Heart right ventricle (tissue), 16 donors: ENCODE measurements around the gene TAB2. TPM values are rescaled to one million over a fixed set of nuclear protein-coding genes. Genes with fewer than 3 reads are reported as not detected.

ENCODE experiments used
- ATAC-seq, 8 donors: fragments of 200-7000 bp; cut with Tn5 transposase; one replicate each; pipeline ENCODE4 v1.9.1; 2020; ENCODE audit warnings: mild to moderate bottlenecking in 8 of 8, moderate library complexity in 8 of 8, moderate number of reproducible peaks in 1 of 8
- DNase-seq, 2 donors: peaks; one replicate each; pipeline ENCODE4 v3.0.0-alpha.2; 2020
- H3K27ac ChIP-seq, 10 donors: fragments of 200-600 bp; sonication (generic) in 2 of 10; one replicate each; pipeline versions ENCODE4 v1.5.0 to v1.8.0; 2020 to 2022; ENCODE audit warnings: mild to moderate bottlenecking in 3 of 10
- H3K27me3 ChIP-seq, 7 donors: fragments of 200-600 bp; one replicate each; pipeline ENCODE4 v1.8.0; 2021 to 2022; ENCODE audit warnings: mild to moderate bottlenecking in 2 of 7
- H3K36me3 ChIP-seq, 9 donors: fragments of 200-600 bp; sonication (generic) in 1 of 9; one replicate each; pipeline versions ENCODE4 v1.5.0 to v1.8.0; 2020 to 2022; ENCODE audit warnings: mild to moderate bottlenecking in 2 of 9
- H3K4me1 ChIP-seq, 9 donors: fragments of 200-600 bp; sonication (generic) in 1 of 9; one replicate each; pipeline versions ENCODE4 v1.5.0 to v1.8.0; 2020 to 2022; ENCODE audit warnings: mild to moderate bottlenecking in 4 of 9
- H3K4me3 ChIP-seq, 10 donors: fragments of 200-600 bp; sonication (generic) in 2 of 10; one replicate each; pipeline versions ENCODE4 v1.5.0 to v1.8.0; 2020 to 2022; ENCODE audit warnings: mild to moderate bottlenecking in 7 of 10, moderate library complexity in 2 of 10
- H3K9me3 ChIP-seq, 11 donors: fragments of 200-600 bp in 10 of 11; sonication (generic) in 2 of 11; one replicate each; pipeline versions ENCODE4 v1.5.0 to v1.8.0; 2013 to 2022; ENCODE audit warnings: mild to moderate bottlenecking in 2 of 11, control low read depth in 1 of 11, moderate library complexity in 1 of 11
- WGBS, 2 donors: extraction: QIAGEN DNeasy Blood & Tissue Kit; methylation state at CpG; one replicate each; pipeline ENCODE4 v1.1.7; 2013; ENCODE audit warnings: inconsistent platforms in 1 of 2; 5-methylcytosine and 5-hydroxymethylcytosine counted together
- intact Hi-C, 10 donors: fragments of 100-400 bp; cut with DNase I; formaldehyde crosslinking; loops; one replicate each; pipeline versions ENCODE4 v1.11.1 to v1.14.2; 2022
- polyA plus RNA-seq, 2 donors: library from polyadenylated mRNA; stranded (reverse); fragments of 200-250 nt; gene quantifications; one replicate each; pipeline ENCODE4 v1.2.3, GENCODE V29; 2013
- total RNA-seq, 10 donors: library from RNA; stranded (reverse); fragmentation: NEBNext Ultra II Directional in 3 of 10; extraction: Animal tissue kit (Norgen Biotek cat#: 25700) in 3 of 10; gene quantifications; one replicate each; pipeline versions ENCODE4 v1.2.1 to v1.2.4, GENCODE V29; 2021 to 2023
- TF ChIP-seq, protein P1 (sequence below), 9 donors: fragments of 200-600 bp; sonication (generic) in 2 of 9; IDR thresholded peaks; one replicate each; pipeline versions ENCODE4 v1.5.0 to v1.8.0; 2021 to 2022; ENCODE audit warnings: antibody characterized with exemption in 9 of 9, mild to moderate bottlenecking in 5 of 9, moderate library complexity in 1 of 9
- donor health status: Arrhythmogenic right ventricular cardiomyopathy.
- donor health status: ischemic (EF 13 %, LVEDD 7.1; RV severe dilation, severe dysfunction).
- donor health status: healthy with polysubstance abuse.
- donor health status: DM: no; HTN: yes; CAD: no.
- donor health status: DM: no; HTN: no; CAD: no.
- donor health status: ischemic (EF 25% LVEDD 6.9; RV normal size, moderate dysfunction).
- donor health status: ischemic (EF 25% LVEDD 5.7; RV mildly dilated, moderate dysfunction).
- donor health status: healthy.
- donor health status: DM: yes; HTN: yes; CAD: no.
- donor health status: Ischemic cardiomyopathy.
- donor health status: ischemic (EF 35%, LVEDD 5.7; RV mildly dilated, moderate dysfunction).
- donor health status: nonischemic (EF 11% LVEDD 7.7; RV severe dilation, severe dysfunction).
- donor health status: DM: yes; HTN: yes; CAD: no.
- donor health status: PGD.
- donor health status: ischemic (EF 29% LVEDD 5.4; RV normal size, mild dysfunction).
- donor health status: nonischemic (EF 23%, LVEDD 6.1; RV moderate dilation, normal function).

Gene TAB2
- total and polyA plus RNA-seq, 12 donors, result 13.6 to 72.5 (median 54.3) TPM

DNA sequence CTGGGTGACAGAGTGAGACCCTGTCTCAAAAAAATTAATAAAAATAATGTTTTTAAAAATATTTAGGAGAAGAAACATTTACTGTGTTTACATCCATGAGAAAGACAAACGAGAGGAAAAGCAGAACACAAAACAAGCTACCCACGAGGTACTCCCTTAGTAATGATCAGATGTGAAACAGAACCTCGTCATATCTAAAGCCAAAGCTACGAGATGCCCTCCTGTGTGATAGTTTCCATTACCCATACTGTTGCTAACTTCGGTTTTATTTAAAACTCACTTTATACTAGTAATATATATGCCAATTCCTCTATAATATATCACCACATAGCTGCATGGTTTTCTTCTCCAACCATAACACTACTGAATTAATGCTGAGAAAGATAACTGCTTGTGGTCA is 103.6 kb downstream of the TAB2 start:
- ATAC-seq (no peak), DNase-seq (no peak)
- Histone ChIP-seq H3K9me3 (peaks cover 0 to 4% (median 0%) of the 10 kb centered on the region in 11 donors), H3K27ac (no peak overlapping the region), H3K4me3 (no peak overlapping the region), H3K27me3 (peaks cover 0 to 4% (median 0%) of the 10 kb centered on the region in 7 donors), H3K4me1 (peaks cover 0 to 11% (median 7%) of the 10 kb centered on the region in 9 donors), H3K36me3 (no peaks in the 10 kb centered on the region)
- intact Hi-C loops, result no loop called here
- TF ChIP-seq, protein P1, sequence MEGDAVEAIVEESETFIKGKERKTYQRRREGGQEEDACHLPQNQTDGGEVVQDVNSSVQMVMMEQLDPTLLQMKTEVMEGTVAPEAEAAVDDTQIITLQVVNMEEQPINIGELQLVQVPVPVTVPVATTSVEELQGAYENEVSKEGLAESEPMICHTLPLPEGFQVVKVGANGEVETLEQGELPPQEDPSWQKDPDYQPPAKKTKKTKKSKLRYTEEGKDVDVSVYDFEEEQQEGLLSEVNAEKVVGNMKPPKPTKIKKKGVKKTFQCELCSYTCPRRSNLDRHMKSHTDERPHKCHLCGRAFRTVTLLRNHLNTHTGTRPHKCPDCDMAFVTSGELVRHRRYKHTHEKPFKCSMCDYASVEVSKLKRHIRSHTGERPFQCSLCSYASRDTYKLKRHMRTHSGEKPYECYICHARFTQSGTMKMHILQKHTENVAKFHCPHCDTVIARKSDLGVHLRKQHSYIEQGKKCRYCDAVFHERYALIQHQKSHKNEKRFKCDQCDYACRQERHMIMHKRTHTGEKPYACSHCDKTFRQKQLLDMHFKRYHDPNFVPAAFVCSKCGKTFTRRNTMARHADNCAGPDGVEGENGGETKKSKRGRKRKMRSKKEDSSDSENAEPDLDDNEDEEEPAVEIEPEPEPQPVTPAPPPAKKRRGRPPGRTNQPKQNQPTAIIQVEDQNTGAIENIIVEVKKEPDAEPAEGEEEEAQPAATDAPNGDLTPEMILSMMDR (IDR thresholded peaks at IDR 0.05), result no peak
- WGBS, 2 donors, result 85 to 89% methylated on average over 5 of the region's 5 CpGs

DNA sequence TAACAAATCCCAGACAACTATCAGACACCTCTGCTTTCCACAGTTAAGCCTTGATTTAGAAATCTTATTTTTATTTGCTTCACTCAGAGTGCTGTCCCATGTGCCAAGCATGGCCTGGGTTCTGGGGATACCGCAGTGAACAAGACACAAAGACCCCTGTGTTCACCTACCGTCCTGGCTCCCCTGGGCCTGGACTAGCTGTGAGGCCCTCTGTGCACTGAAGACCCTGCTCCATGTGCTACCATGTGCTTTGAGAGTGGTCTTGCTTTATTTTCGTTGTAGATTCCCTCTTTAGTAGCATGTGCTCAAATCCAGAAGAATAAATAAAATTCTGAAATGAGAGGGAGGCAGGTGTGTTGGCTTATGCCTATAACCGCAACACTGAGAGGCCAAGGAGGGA is 105.1 kb downstream of the TAB2 start:
- H3K36me3 ChIP-seq, result no peaks in the 10 kb centered on the region
- peaks cover 0 to 11% (median 7%) of the 10 kb centered on the region in 9 donors for H3K4me1 ChIP-seq
- no peak overlapping the region for H3K4me3 ChIP-seq
- peaks cover 0 to 4% (median 0%) of the 10 kb centered on the region in 7 donors for H3K27me3 ChIP-seq
- no peak for ATAC-seq
- WGBS, 2 donors, result 92 to 96% methylated on average over 4 of the region's 4 CpGs
- H3K27ac ChIP-seq, result no peak overlapping the region
- H3K9me3 ChIP-seq, result no peaks in the 10 kb centered on the region
- TF ChIP-seq, protein P1 (IDR thresholded peaks at IDR 0.05), result no peak
- DNase-seq, result no peak
- intact Hi-C loops, result no loop called here

DNA sequence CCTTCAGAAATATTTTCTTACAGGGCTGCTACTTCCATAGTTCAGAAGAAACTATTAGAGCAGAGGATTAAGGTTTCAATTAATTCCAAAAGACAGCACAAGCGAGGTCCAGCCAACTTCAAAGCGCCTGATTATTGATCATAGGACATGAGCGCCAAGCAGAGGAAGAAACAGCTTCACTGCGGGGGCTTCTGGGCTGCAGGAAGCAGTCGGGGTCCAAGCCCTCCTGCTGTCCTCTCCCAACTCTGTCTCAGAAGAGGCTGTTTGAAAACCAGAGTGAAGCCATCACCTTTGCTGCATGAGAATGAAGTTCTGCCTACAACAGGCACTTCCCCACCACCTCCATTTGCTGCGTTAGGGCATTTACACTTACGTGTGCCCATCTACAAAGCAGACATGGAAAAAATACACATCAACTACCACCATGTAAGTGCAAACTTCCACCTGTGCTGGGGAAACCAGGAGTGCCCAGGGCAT is 106.5 kb downstream of the TAB2 start:
- DNase-seq (no peak), ATAC-seq (no peak)
- TF ChIP-seq, protein P1 (IDR thresholded peaks at IDR 0.05), result no peak
- Histone ChIP-seq H3K4me3 (no peak overlapping the region), H3K27ac (peak overlapping the region in 1 of 10 donors; percentile 38), H3K27me3 (peaks cover 0 to 4% (median 0%) of the 10 kb centered on the region in 7 donors), H3K9me3 (no peaks in the 10 kb centered on the region), H3K4me1 (peaks cover 0 to 11% (median 7%) of the 10 kb centered on the region in 9 donors), H3K36me3 (no peaks in the 10 kb centered on the region)
- intact Hi-C loops, result no loop called here
- 60 to 64% methylated on average over 7 of the region's 7 CpGs for WGBS, 2 donors

DNA sequence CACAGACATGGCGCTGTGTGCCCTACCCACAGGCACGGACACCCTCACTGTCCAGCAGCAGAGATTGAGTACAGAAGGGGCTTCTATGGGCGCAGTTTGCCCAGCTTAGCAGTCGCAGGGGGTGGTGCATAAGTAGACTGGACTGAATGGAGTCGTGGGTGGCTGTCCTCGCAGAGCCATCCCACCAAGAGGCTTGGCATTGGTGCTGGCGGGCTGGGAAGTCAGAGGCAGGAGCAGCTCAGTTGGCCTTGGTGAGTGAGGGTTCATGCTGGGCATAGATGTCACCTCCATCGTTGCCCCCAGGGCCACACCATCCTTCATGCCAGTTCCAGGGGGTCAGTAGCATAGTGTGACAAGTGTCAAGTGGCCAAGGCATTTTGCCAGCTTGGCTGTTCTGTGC is 107.7 kb downstream of the TAB2 start:
- 82 to 93% methylated on average over 8 of the region's 8 CpGs for WGBS, 2 donors
- peaks cover 0 to 11% (median 7%) of the 10 kb centered on the region in 9 donors for H3K4me1 ChIP-seq
- H3K36me3 ChIP-seq, result no peaks in the 10 kb centered on the region
- TF ChIP-seq, protein P1 (IDR thresholded peaks at IDR 0.05), result no peak
- H3K9me3 ChIP-seq, result no peaks in the 10 kb centered on the region
- DNase-seq (no peak), ATAC-seq (no peak)
- peaks cover 0 to 5% (median 0%) of the 10 kb centered on the region in 7 donors for H3K27me3 ChIP-seq
- intact Hi-C loops, result loop anchor here in 1 of 10 donors (5.0 kb wide), 1 partner anchor 333 kb away; no protein-coding TSS in a partner anchor
- no peak overlapping the region for H3K4me3 ChIP-seq
- H3K27ac ChIP-seq, result no peak overlapping the region
